ENCODE results near the gene REV1.

DNA sequence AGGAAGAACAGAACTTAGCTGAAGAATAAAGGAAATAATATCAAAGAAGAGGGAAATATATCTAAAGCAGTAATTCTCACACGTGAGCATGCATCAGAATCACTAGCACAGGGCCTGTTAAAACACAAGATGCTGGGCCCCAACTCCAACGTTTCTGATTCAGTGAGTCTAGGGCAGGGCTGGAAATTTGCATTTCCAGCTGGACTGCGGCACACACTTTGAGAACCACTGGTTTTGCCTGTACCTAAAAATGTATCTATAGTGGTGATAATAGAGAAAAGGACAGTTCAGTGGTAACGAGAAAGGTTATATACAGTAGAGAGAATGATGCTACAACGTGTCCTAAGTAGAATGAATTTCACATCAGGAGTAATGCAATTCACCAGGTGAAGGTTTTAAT, 11.2 kb downstream of the REV1 start:
- TF ChIP-seq TSHZ1 (tag by site-specific recombination; IDR thresholded peaks at IDR 0.05; ENCODE audit: borderline replicate concordance) (no peak), ZNF311 (tag by site-specific recombination; IDR thresholded peaks at IDR 0.05; ENCODE audit: borderline replicate concordance) (no peak), YY1 (tag by site-specific recombination; IDR thresholded peaks at IDR 0.05) (no peak), KLF1 (tag by site-specific recombination; IDR thresholded peaks at IDR 0.05) (no peak), ZFP37 (tag by site-specific recombination; IDR thresholded peaks at IDR 0.05) (no peak), CTCF (tag by site-specific recombination; IDR thresholded peaks at IDR 0.05) (no peak), OVOL3 (tag by site-specific recombination; IDR thresholded peaks at IDR 0.05) (no peak), ZNF146 (tag by site-specific recombination; IDR thresholded peaks at IDR 0.05) (no peak), ZNF561 (tag by site-specific recombination; IDR thresholded peaks at IDR 0.05; ENCODE audit: borderline replicate concordance) (no peak), GLI4 (tag by site-specific recombination; IDR thresholded peaks at IDR 0.05) (no peak), ZFP69B (tag by site-specific recombination; IDR thresholded peaks at IDR 0.05) (no peak), REPIN1 (tag by site-specific recombination; IDR thresholded peaks at IDR 0.05; ENCODE audit: low read depth) (no peak), ZNF830 (tag by site-specific recombination; IDR thresholded peaks at IDR 0.05; ENCODE audit: low read depth) (no peak), REST (tag by site-specific recombination; IDR thresholded peaks at IDR 0.05) (no peak)
